Measurements from ENCODE around the gene HECW1.

DNA sequence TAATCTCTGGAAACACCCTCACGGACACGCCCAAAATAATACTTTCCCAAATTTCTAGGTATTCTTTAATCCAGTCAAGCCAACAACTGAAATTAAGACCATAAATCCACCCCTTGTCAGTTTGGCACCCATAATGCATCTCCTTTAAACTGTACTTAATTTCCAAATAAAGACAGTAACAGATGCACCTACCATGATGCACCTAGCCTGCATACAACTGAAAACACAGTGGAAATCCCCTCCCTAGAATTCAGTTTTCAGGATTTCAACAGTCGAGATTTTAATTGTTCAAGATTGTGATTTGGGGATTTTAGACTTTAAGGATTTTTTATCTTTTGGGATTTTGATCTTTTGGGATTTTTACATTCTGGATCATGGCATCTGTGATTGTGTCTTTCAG, 487.6 kb downstream of the HECW1 start:
- TF ChIP-seq, protein P1, sequence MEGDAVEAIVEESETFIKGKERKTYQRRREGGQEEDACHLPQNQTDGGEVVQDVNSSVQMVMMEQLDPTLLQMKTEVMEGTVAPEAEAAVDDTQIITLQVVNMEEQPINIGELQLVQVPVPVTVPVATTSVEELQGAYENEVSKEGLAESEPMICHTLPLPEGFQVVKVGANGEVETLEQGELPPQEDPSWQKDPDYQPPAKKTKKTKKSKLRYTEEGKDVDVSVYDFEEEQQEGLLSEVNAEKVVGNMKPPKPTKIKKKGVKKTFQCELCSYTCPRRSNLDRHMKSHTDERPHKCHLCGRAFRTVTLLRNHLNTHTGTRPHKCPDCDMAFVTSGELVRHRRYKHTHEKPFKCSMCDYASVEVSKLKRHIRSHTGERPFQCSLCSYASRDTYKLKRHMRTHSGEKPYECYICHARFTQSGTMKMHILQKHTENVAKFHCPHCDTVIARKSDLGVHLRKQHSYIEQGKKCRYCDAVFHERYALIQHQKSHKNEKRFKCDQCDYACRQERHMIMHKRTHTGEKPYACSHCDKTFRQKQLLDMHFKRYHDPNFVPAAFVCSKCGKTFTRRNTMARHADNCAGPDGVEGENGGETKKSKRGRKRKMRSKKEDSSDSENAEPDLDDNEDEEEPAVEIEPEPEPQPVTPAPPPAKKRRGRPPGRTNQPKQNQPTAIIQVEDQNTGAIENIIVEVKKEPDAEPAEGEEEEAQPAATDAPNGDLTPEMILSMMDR (IDR thresholded peaks at IDR 0.05; ENCODE audit: low read depth, low read length, missing input control) = no peak
- TF ChIP-seq TAF1 (conservative IDR thresholded peaks at IDR 0.05) (no peak), RAD21 (IDR thresholded peaks at IDR 0.05) (no peak), GABPA (IDR thresholded peaks at IDR 0.05 in 1 of 2, conservative IDR thresholded peaks at IDR 0.05 in 1 of 2) (no peak), YY1 (IDR thresholded peaks at IDR 0.05) (no peak), EGR1 (IDR thresholded peaks at IDR 0.05; ENCODE audit: low read depth in 2 of 2) (no peak), JUND (IDR thresholded peaks at IDR 0.05) (no peak)
- TF ChIP-seq, protein P2, sequence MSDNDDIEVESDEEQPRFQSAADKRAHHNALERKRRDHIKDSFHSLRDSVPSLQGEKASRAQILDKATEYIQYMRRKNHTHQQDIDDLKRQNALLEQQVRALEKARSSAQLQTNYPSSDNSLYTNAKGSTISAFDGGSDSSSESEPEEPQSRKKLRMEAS (IDR thresholded peaks at IDR 0.05) = no peak
- TF ChIP-seq, protein P3, sequence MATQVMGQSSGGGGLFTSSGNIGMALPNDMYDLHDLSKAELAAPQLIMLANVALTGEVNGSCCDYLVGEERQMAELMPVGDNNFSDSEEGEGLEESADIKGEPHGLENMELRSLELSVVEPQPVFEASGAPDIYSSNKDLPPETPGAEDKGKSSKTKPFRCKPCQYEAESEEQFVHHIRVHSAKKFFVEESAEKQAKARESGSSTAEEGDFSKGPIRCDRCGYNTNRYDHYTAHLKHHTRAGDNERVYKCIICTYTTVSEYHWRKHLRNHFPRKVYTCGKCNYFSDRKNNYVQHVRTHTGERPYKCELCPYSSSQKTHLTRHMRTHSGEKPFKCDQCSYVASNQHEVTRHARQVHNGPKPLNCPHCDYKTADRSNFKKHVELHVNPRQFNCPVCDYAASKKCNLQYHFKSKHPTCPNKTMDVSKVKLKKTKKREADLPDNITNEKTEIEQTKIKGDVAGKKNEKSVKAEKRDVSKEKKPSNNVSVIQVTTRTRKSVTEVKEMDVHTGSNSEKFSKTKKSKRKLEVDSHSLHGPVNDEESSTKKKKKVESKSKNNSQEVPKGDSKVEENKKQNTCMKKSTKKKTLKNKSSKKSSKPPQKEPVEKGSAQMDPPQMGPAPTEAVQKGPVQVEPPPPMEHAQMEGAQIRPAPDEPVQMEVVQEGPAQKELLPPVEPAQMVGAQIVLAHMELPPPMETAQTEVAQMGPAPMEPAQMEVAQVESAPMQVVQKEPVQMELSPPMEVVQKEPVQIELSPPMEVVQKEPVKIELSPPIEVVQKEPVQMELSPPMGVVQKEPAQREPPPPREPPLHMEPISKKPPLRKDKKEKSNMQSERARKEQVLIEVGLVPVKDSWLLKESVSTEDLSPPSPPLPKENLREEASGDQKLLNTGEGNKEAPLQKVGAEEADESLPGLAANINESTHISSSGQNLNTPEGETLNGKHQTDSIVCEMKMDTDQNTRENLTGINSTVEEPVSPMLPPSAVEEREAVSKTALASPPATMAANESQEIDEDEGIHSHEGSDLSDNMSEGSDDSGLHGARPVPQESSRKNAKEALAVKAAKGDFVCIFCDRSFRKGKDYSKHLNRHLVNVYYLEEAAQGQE (IDR thresholded peaks at IDR 0.05) = no peak
- TF ChIP-seq, protein P4, sequence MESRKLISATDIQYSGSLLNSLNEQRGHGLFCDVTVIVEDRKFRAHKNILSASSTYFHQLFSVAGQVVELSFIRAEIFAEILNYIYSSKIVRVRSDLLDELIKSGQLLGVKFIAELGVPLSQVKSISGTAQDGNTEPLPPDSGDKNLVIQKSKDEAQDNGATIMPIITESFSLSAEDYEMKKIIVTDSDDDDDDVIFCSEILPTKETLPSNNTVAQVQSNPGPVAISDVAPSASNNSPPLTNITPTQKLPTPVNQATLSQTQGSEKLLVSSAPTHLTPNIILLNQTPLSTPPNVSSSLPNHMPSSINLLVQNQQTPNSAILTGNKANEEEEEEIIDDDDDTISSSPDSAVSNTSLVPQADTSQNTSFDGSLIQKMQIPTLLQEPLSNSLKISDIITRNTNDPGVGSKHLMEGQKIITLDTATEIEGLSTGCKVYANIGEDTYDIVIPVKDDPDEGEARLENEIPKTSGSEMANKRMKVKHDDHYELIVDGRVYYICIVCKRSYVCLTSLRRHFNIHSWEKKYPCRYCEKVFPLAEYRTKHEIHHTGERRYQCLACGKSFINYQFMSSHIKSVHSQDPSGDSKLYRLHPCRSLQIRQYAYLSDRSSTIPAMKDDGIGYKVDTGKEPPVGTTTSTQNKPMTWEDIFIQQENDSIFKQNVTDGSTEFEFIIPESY (IDR thresholded peaks at IDR 0.05) = no peak
